DOHH2 (cell line): ENCODE results near the gene STPG2.

Source experiments
- H3F3A ChIP-seq: fragments of 200-600 bp; sonication (generic), shearing (Covaris generic); 2 replicates; pipeline ENCODE4 v1.6.0; 2016; ENCODE audit warnings: antibody characterized with exemption, mild to moderate bottlenecking; ENCODE audit not compliant: control insufficient read depth, insufficient read depth
- H3K27ac ChIP-seq: fragments of 200-600 bp; sonication (generic); 2 replicates; pipeline ENCODE4 v1.5.1; 2014; ENCODE audit warnings: low read depth, mild to moderate bottlenecking, low read length, moderate library complexity
- H3K27me3 ChIP-seq: fragments of 200-600 bp; sonication (generic); 2 replicates; pipeline ENCODE4 v1.6.1; 2014; ENCODE audit warnings: mild to moderate bottlenecking, low read length, mixed read lengths; ENCODE audit not compliant: control insufficient read depth
- H3K36me3 ChIP-seq: fragments of 200-600 bp; sonication (generic); 2 replicates; pipeline ENCODE4 v1.6.1; 2014; ENCODE audit warnings: mild to moderate bottlenecking, low read length, moderate library complexity, mixed read lengths; ENCODE audit not compliant: control insufficient read depth
- H3K4me1 ChIP-seq: fragments of 200-600 bp; sonication (generic); 2 replicates; pipeline ENCODE4 v1.6.1; 2014; ENCODE audit warnings: mild to moderate bottlenecking, low read length, mixed read lengths; ENCODE audit not compliant: control insufficient read depth
- H3K4me2 ChIP-seq: fragments of 200-600 bp; sonication (generic); 2 replicates; pipeline ENCODE4 v1.6.0; 2014; ENCODE audit warnings: mild to moderate bottlenecking, low read length, moderate library complexity
- H3K4me3 ChIP-seq: fragments of 200-600 bp; sonication (generic); 2 replicates; pipeline ENCODE4 v1.5.1; 2014; ENCODE audit warnings: mild to moderate bottlenecking, low read length, mixed read lengths
- H3K79me2 ChIP-seq: fragments of 200-600 bp; sonication (generic); 2 replicates; pipeline ENCODE4 v1.6.1; 2014; ENCODE audit warnings: mild to moderate bottlenecking, low read length, mixed read lengths; ENCODE audit not compliant: control insufficient read depth
- H3K9me2 ChIP-seq: fragments of 200-600 bp; sonication (generic); replicated peaks from 2 replicates; pipeline ENCODE4 v1.6.1; 2014; ENCODE audit warnings: mild to moderate bottlenecking, low read length, mixed read lengths; ENCODE audit not compliant: control insufficient read depth
- H3K9me3 ChIP-seq: fragments of 200-600 bp; sonication (generic); 2 replicates; pipeline ENCODE4 v1.6.1; 2014; ENCODE audit warnings: antibody characterized with exemption, low read length, mixed read lengths; ENCODE audit not compliant: control insufficient read depth, insufficient read depth
- H4K20me1 ChIP-seq: fragments of 200-600 bp; sonication (generic); 2 replicates; pipeline ENCODE4 v1.6.0; 2014; ENCODE audit warnings: low read depth, mild to moderate bottlenecking, antibody characterized with exemption, low read length, moderate library complexity; ENCODE audit not compliant: control insufficient read depth, insufficient read depth
- EZH2phosphoT487 ChIP-seq: fragments of 200-600 bp; sonication (generic); IDR thresholded peaks from 2 replicates; pipeline ENCODE4 v1.6.1; 2017; ENCODE audit warnings: borderline replicate concordance, mild to moderate bottlenecking, antibody characterized with exemption, low read length, moderate library complexity, mixed read lengths
- TF ChIP-seq, protein P1 (sequence below): fragments of 200-600 bp; sonication (generic); IDR thresholded peaks from one replicate; pipeline ENCODE4 v1.5.1; 2014; ENCODE audit warnings: antibody characterized with exemption, mild to moderate bottlenecking, low read depth, low read length; ENCODE audit not compliant: poor library complexity, severe bottlenecking

STPG2 gene

DNA sequence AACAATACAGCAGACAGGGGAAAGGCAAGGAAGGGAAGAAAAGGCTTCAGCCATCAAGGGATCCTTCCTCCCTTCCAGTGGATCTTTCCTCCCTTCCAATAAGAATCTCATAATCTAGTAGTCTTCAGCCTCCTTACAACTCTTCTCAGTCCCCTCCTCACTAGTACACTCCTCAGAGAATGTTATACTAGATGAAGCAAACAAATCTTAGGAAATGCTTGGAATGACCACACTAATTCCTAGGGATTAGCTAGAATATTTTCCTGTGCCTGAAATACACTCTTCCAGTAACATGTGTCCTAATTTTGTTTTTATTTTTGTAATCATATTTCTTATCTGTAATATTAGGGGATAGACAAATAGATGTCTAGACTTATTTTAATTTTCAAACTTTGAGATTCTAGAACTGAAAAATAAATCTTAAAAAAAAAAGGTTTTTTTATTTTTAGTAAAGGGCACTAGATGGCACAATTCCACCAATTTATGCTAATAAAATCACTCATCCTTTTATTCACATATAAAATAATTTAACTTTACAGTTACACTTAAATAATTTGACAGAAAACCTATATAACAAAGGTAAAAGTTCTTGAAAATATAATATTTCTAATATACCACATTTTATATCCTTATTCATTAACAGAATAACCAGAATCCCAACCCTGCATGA, 7.0 kb upstream of the STPG2 start:
- no peak overlapping the region for H3K27ac ChIP-seq
- H3K79me2 ChIP-seq = no peaks in the 10 kb centered on the region
- no peaks in the 10 kb centered on the region for H3F3A ChIP-seq
- TF ChIP-seq, protein P1, sequence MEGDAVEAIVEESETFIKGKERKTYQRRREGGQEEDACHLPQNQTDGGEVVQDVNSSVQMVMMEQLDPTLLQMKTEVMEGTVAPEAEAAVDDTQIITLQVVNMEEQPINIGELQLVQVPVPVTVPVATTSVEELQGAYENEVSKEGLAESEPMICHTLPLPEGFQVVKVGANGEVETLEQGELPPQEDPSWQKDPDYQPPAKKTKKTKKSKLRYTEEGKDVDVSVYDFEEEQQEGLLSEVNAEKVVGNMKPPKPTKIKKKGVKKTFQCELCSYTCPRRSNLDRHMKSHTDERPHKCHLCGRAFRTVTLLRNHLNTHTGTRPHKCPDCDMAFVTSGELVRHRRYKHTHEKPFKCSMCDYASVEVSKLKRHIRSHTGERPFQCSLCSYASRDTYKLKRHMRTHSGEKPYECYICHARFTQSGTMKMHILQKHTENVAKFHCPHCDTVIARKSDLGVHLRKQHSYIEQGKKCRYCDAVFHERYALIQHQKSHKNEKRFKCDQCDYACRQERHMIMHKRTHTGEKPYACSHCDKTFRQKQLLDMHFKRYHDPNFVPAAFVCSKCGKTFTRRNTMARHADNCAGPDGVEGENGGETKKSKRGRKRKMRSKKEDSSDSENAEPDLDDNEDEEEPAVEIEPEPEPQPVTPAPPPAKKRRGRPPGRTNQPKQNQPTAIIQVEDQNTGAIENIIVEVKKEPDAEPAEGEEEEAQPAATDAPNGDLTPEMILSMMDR = no peak
- TF ChIP-seq EZH2phosphoT487 = no peak
- no peaks in the 10 kb centered on the region for H3K9me2 ChIP-seq
- H3K27me3 ChIP-seq = 0 out of 2 replicates have a peak, but pooled peaks cover 3% of the 10 kb centered on the region
- H3K9me3 ChIP-seq = no peaks in the 10 kb centered on the region
- no peaks in the 10 kb centered on the region for H4K20me1 ChIP-seq
- peaks cover 21% of the 10 kb centered on the region for H3K4me1 ChIP-seq
- no peak overlapping the region for H3K4me2 ChIP-seq
- H3K36me3 ChIP-seq = no peaks in the 10 kb centered on the region
- no peak overlapping the region for H3K4me3 ChIP-seq

DNA sequence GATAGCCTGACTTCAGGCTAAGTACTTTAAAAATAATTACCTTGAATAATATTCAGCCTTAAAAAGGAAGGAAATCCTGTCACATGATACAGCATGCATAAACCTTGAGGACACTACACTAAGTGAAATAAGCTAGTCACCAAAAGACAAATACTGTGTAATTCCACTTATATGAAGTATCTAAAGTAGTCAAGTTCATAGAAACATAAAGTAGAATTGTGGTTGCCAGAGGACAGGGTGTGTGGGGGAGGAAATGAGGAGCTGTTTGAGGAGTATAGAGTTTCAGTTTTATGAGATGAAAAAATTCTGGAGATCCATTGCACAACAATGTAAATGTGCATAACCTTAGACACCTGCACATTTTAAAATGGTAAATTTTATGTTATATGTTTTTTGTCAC, 5.6 kb upstream of the STPG2 start:
- Histone ChIP-seq H3K4me1 (peaks cover 24% of the 10 kb centered on the region), H3K9me3 (peaks cover 5% of the 10 kb centered on the region; the same call in 1 of the 2 replicates), H3K27me3 (0 out of 2 replicates have a peak, but pooled peaks cover 3% of the 10 kb centered on the region), H3F3A (no peaks in the 10 kb centered on the region), H3K4me3 (no peak overlapping the region), H3K9me2 (no peaks in the 10 kb centered on the region), H4K20me1 (no peaks in the 10 kb centered on the region), H3K79me2 (no peaks in the 10 kb centered on the region), H3K4me2 (peak overlapping the region; percentile 22; the same call in 1 of the 2 replicates), H3K27ac (no peak overlapping the region), H3K36me3 (no peaks in the 10 kb centered on the region)
- TF ChIP-seq EZH2phosphoT487 = no peak
- TF ChIP-seq, protein P1 = no peak

DNA sequence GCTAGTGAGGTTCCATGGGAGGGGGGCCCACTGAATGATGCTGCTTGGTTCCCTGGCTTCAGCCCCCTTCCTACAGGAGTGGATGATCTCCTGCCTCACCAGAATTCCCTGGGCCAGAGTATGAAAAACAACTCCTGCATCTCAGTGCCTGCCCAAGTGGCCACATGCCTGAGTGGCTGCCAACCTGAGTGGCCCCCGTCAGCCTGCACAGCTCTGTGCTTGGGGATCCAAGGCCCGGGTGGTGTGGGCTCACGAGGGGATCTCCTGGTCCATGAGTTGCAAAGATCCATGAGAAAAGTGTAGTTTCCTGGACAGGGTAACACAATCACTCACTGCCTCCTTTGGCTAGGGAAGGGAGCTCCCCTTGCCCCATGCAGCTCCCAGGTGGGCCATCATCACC, 17.1 kb downstream of the STPG2 start:
- Histone ChIP-seq H3K4me2 (no peak overlapping the region), H3K36me3 (no peaks in the 10 kb centered on the region), H3K9me2 (no peaks in the 10 kb centered on the region), H3K27me3 (no peaks in the 10 kb centered on the region), H3K27ac (no peak overlapping the region), H3F3A (no peaks in the 10 kb centered on the region), H3K79me2 (no peaks in the 10 kb centered on the region), H3K4me1 (no peaks in the 10 kb centered on the region), H4K20me1 (no peaks in the 10 kb centered on the region), H3K9me3 (no peaks in the 10 kb centered on the region), H3K4me3 (no peak overlapping the region)
- TF ChIP-seq, protein P1 = no peak
- TF ChIP-seq EZH2phosphoT487 = no peak
